ENCODE measurements around the gene ZNF774. TPM values are rescaled to one million over a fixed set of nuclear protein-coding genes. Genes with fewer than 3 reads are reported as not detected.

The ZNF774 gene
- polyA plus RNA-seq, 1 donor, result 6.0 TPM

GRCh38 chr15:90360746-90361145 lies 8.7 kb downstream of the ZNF774 start:
- Histone ChIP-seq H3K27ac (ENCODE audit: low read length) (no peak overlapping the region), H3K4me1 (ENCODE audit: control insufficient read depth, insufficient read depth, low read length) (peaks cover 4% of the 10 kb centered on the region), H3K4me3 (ENCODE audit: low read length) (no peak overlapping the region), H3K9me3 (ENCODE audit: control insufficient read depth, low read depth, low read length) (no peaks in the 10 kb centered on the region), H3K36me3 (ENCODE audit: control insufficient read depth, insufficient read depth, low read length) (peaks cover 14% of the 10 kb centered on the region), H3K27me3 (ENCODE audit: control insufficient read depth, insufficient read depth, low read length) (no peaks in the 10 kb centered on the region)
- WGBS (ENCODE audit: insufficient coverage, low lambda C conversion rate), result no CpG with 5 or more reads among the region's 14 CpGs
- DNase-seq, result no peak

DNA sequence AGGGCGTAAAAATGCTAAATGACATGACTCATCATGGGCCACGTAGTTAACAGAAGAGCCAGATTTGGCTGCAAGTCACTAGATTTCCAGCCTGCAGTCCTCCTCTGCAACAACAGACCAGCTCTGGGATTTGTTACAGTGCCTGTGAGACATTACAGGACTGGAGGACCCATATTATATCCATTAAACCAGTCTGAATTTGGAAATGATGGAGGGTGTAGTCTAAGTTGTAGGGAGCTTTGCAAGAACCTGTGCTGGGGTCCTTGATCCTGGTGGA lies 10.8 kb downstream of the ZNF774 start:
- no peak for DNase-seq
- WGBS (ENCODE audit: insufficient coverage, low lambda C conversion rate), result no CpG with 5 or more reads among the region's 2 CpGs
- Histone ChIP-seq H3K4me1 (ENCODE audit: control insufficient read depth, insufficient read depth, low read length) (peaks cover 4% of the 10 kb centered on the region), H3K36me3 (ENCODE audit: control insufficient read depth, insufficient read depth, low read length) (peaks cover 14% of the 10 kb centered on the region), H3K27ac (ENCODE audit: low read length) (no peak overlapping the region), H3K9me3 (ENCODE audit: control insufficient read depth, low read depth, low read length) (no peaks in the 10 kb centered on the region), H3K4me3 (ENCODE audit: low read length) (no peak overlapping the region), H3K27me3 (ENCODE audit: control insufficient read depth, insufficient read depth, low read length) (no peaks in the 10 kb centered on the region)

GRCh38 chr15:90364251-90364650 lies 12.2 kb downstream of the ZNF774 start:
- Histone ChIP-seq H3K4me1 (ENCODE audit: control insufficient read depth, insufficient read depth, low read length) (no peaks in the 10 kb centered on the region), H3K27ac (ENCODE audit: low read length) (no peak overlapping the region), H3K4me3 (ENCODE audit: low read length) (no peak overlapping the region), H3K27me3 (ENCODE audit: control insufficient read depth, insufficient read depth, low read length) (no peaks in the 10 kb centered on the region), H3K36me3 (ENCODE audit: control insufficient read depth, insufficient read depth, low read length) (peaks cover 14% of the 10 kb centered on the region), H3K9me3 (ENCODE audit: control insufficient read depth, low read depth, low read length) (no peaks in the 10 kb centered on the region)
- 100% methylated on average over 2 of the region's 4 CpGs for WGBS (ENCODE audit: insufficient coverage, low lambda C conversion rate)
- no peak for DNase-seq

- Histone ChIP-seq H3K27me3 (ENCODE audit: control insufficient read depth, insufficient read depth, low read length) (no peaks in the 10 kb centered on the region), H3K27ac (ENCODE audit: low read length) (no peak overlapping the region), H3K36me3 (ENCODE audit: control insufficient read depth, insufficient read depth, low read length) (peaks cover 6% of the 10 kb centered on the region), H3K4me3 (ENCODE audit: low read length) (no peak overlapping the region), H3K4me1 (ENCODE audit: control insufficient read depth, insufficient read depth, low read length) (no peaks in the 10 kb centered on the region), H3K9me3 (ENCODE audit: control insufficient read depth, low read depth, low read length) (no peaks in the 10 kb centered on the region)
- WGBS (ENCODE audit: insufficient coverage, low lambda C conversion rate), result 96% methylated on average over 3 of the region's 15 CpGs
- no peak for DNase-seq
Observed at GRCh38 chr15:90365414-90366055, 13.5 kb downstream of the ZNF774 start.

- H3K27ac ChIP-seq (ENCODE audit: low read length), result no peak overlapping the region
- WGBS (ENCODE audit: insufficient coverage, low lambda C conversion rate), result 80% methylated on average over 1 of the region's 3 CpGs
Observed at GRCh38 chr15:90367576-90367975, 15.5 kb downstream of the ZNF774 start.

DNA sequence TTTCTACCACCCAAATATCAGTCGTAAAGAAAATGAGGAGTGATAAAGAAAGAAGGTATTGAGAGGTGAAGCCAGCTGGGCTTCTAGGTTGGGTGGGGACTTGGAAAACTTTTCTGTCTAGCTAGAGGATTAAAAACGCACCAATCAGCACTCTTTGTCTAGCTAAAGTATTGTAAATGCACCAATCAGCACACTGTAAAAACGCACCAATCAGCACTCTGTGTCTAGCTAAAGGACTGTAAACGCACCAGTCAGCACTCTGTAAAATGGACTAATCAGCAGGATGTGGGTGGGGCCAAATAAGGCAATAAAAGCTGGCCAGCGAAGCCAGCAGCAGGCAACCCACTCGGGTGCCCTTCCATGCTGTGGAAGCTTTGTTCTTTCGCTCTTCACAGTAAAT lies 23.0 kb downstream of the ZNF774 start:
- Histone ChIP-seq H3K27ac (ENCODE audit: low read length) (no peak overlapping the region), H3K36me3 (ENCODE audit: control insufficient read depth, insufficient read depth, low read length) (no peaks in the 10 kb centered on the region), H3K4me1 (ENCODE audit: control insufficient read depth, insufficient read depth, low read length) (no peaks in the 10 kb centered on the region), H3K27me3 (ENCODE audit: control insufficient read depth, insufficient read depth, low read length) (no peaks in the 10 kb centered on the region), H3K9me3 (ENCODE audit: control insufficient read depth, low read depth, low read length) (peaks cover 3% of the 10 kb centered on the region), H3K4me3 (ENCODE audit: low read length) (no peak overlapping the region)
- 100% methylated on average over 1 of the region's 7 CpGs for WGBS (ENCODE audit: insufficient coverage, low lambda C conversion rate)
- no peak for DNase-seq

More at GRCh38 chr15:90367576-90367975, 15.5 kb downstream of the ZNF774 start:
- Histone ChIP-seq H3K9me3 (ENCODE audit: control insufficient read depth, low read depth, low read length) (no peaks in the 10 kb centered on the region), H3K36me3 (ENCODE audit: control insufficient read depth, insufficient read depth, low read length) (no peaks in the 10 kb centered on the region), H3K27me3 (ENCODE audit: control insufficient read depth, insufficient read depth, low read length) (no peaks in the 10 kb centered on the region), H3K4me3 (ENCODE audit: low read length) (no peak overlapping the region), H3K4me1 (ENCODE audit: control insufficient read depth, insufficient read depth, low read length) (no peaks in the 10 kb centered on the region)
- DNase-seq, result no peak

DNA sequence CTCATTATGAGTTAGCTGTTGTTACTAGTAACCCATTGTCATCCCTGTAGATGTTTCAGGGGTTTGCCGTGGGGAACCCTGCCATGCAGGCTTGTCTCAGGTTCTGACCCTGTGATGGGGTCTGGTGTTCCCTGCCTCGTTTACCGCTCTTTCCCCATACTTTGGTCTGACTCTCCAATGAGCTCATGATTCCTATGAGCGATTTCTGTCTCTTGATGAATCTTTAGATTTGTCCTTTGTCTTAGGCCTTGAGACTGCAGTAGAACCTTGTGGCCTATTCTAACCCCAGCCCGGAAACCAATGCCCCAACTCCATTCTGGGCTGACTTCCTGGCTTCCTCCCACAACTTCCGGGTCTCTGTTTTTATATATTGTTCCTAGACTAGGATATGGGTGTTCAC lies 24.7 kb downstream of the ZNF774 start:
- Histone ChIP-seq H3K4me3 (ENCODE audit: low read length) (no peak overlapping the region), H3K4me1 (ENCODE audit: control insufficient read depth, insufficient read depth, low read length) (no peaks in the 10 kb centered on the region), H3K27me3 (ENCODE audit: control insufficient read depth, insufficient read depth, low read length) (no peaks in the 10 kb centered on the region), H3K9me3 (ENCODE audit: control insufficient read depth, low read depth, low read length) (peaks cover 3% of the 10 kb centered on the region), H3K36me3 (ENCODE audit: control insufficient read depth, insufficient read depth, low read length) (no peaks in the 10 kb centered on the region), H3K27ac (ENCODE audit: low read length) (no peak overlapping the region)
- no peak for DNase-seq
- 50% methylated on average over 2 of the region's 6 CpGs for WGBS (ENCODE audit: insufficient coverage, low lambda C conversion rate)

DNA sequence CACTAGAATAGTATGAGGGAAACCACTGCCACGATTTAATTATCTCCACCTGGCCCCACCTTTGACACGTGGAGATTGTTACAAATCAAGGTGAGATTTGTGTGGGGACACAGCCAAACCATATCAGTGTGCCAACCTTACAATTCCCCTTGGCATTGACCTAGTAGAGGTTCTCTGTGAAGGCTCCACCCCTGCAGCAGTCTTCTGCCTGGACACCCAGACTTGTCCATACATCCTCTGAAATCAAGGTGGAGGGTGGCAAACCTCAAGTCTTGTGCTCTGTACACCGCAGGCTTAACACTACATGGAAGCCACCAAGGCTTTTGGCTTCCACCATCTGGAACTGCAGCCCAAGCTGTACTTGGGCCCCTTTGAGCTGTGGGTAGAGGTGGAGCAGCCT lies 27.2 kb downstream of the ZNF774 start:
- no peak overlapping the region for H3K27ac ChIP-seq (ENCODE audit: low read length)
- no peak overlapping the region for H3K4me3 ChIP-seq (ENCODE audit: low read length)
- H3K36me3 ChIP-seq (ENCODE audit: control insufficient read depth, insufficient read depth, low read length), result no peaks in the 10 kb centered on the region
- no peaks in the 10 kb centered on the region for H3K4me1 ChIP-seq (ENCODE audit: control insufficient read depth, insufficient read depth, low read length)
- H3K9me3 ChIP-seq (ENCODE audit: control insufficient read depth, low read depth, low read length), result peaks cover 3% of the 10 kb centered on the region
- no peak for DNase-seq
- WGBS (ENCODE audit: insufficient coverage, low lambda C conversion rate), result no CpG with 5 or more reads among the region's 3 CpGs
- no peaks in the 10 kb centered on the region for H3K27me3 ChIP-seq (ENCODE audit: control insufficient read depth, insufficient read depth, low read length)

DNA sequence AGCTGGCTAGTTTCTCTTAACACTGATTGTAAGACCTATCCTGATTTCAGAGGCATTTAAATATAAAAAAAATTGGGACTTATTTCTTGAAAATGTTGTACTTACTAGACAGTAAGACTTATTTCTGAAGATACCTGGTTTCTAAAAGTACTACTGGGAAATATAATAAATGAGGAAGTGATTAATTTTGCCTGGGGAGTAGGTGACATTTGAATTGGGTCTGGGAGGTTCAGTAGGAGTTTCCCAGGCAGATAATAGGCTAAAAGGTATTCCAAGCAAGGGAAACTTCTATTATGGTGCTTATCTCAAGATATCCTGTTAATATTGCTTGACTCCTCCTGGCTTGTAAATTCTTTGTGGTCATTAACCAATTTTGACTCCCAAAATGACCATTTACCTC lies 29.4 kb downstream of the ZNF774 start:
- Histone ChIP-seq H3K27ac (ENCODE audit: low read length) (no peak overlapping the region), H3K4me1 (ENCODE audit: control insufficient read depth, insufficient read depth, low read length) (no peaks in the 10 kb centered on the region), H3K36me3 (ENCODE audit: control insufficient read depth, insufficient read depth, low read length) (no peaks in the 10 kb centered on the region), H3K4me3 (ENCODE audit: low read length) (no peak overlapping the region), H3K9me3 (ENCODE audit: control insufficient read depth, low read depth, low read length) (peaks cover 3% of the 10 kb centered on the region), H3K27me3 (ENCODE audit: control insufficient read depth, insufficient read depth, low read length) (no peaks in the 10 kb centered on the region)
- no peak for DNase-seq

DNA sequence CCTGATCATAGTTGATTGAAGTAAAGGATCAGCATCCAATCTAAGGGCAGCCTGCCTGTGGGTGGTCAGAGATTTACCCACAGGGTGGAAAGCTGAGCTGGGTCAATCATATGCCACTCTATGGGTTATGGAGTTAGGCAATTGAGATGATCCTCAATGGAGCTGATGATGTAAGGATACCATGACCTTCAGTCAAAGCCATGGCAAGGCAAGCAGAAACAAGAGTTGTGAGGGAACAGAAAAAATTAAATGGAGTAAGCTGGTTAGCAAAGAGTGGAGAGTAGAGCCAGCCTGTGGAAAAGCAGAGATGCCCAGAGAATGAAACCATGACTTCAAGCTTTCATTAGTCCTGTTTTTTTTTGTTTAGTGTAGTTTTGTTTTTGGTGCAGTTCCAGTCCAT lies 30.2 kb downstream of the ZNF774 start:
- Histone ChIP-seq H3K36me3 (ENCODE audit: control insufficient read depth, insufficient read depth, low read length) (no peaks in the 10 kb centered on the region), H3K27ac (ENCODE audit: low read length) (no peak overlapping the region), H3K4me1 (ENCODE audit: control insufficient read depth, insufficient read depth, low read length) (peaks cover under 1% of the 10 kb centered on the region), H3K4me3 (ENCODE audit: low read length) (no peak overlapping the region), H3K9me3 (ENCODE audit: control insufficient read depth, low read depth, low read length) (peaks cover 3% of the 10 kb centered on the region), H3K27me3 (ENCODE audit: control insufficient read depth, insufficient read depth, low read length) (no peaks in the 10 kb centered on the region)
- no peak for DNase-seq

DNA sequence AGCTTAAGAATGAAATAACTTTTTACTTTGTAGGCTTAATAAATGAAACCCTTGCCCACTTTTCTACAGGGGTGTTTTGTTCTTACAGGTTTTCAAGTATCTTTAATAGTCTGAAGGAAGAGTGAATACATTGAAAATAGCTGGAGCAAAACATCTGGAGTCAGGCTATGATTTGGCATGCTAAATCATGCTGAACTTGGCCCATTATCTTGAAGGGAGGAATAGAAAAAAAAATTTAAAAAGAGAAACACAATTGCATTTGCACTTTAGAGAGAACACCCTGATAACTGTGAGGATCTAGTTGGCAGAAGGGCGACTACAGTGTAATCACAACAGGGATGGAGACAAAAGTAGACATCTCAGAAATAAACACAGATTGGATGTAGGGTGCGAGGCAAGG lies 34.1 kb downstream of the ZNF774 start:
- Histone ChIP-seq H3K27ac (ENCODE audit: low read length) (no peak overlapping the region), H3K36me3 (ENCODE audit: control insufficient read depth, insufficient read depth, low read length) (peaks cover 7% of the 10 kb centered on the region), H3K4me3 (ENCODE audit: low read length) (no peak overlapping the region), H3K4me1 (ENCODE audit: control insufficient read depth, insufficient read depth, low read length) (peaks cover 9% of the 10 kb centered on the region), H3K27me3 (ENCODE audit: control insufficient read depth, insufficient read depth, low read length) (no peaks in the 10 kb centered on the region), H3K9me3 (ENCODE audit: control insufficient read depth, low read depth, low read length) (no peaks in the 10 kb centered on the region)
- no peak for DNase-seq
- WGBS (ENCODE audit: insufficient coverage, low lambda C conversion rate), result 89% methylated on average over 1 of the region's 2 CpGs
